ENCODE data around the gene ZNF436. TPM values are rescaled to one million over a fixed set of nuclear protein-coding genes. Genes with fewer than 3 reads are reported as not detected.

The ZNF436 gene
- total and polyA plus RNA-seq, 2 of the 8 experiments (the other 6 are each of a cell fraction or from before 2014, with no cell fraction given), result 0.65 to 1.8 TPM

DNA sequence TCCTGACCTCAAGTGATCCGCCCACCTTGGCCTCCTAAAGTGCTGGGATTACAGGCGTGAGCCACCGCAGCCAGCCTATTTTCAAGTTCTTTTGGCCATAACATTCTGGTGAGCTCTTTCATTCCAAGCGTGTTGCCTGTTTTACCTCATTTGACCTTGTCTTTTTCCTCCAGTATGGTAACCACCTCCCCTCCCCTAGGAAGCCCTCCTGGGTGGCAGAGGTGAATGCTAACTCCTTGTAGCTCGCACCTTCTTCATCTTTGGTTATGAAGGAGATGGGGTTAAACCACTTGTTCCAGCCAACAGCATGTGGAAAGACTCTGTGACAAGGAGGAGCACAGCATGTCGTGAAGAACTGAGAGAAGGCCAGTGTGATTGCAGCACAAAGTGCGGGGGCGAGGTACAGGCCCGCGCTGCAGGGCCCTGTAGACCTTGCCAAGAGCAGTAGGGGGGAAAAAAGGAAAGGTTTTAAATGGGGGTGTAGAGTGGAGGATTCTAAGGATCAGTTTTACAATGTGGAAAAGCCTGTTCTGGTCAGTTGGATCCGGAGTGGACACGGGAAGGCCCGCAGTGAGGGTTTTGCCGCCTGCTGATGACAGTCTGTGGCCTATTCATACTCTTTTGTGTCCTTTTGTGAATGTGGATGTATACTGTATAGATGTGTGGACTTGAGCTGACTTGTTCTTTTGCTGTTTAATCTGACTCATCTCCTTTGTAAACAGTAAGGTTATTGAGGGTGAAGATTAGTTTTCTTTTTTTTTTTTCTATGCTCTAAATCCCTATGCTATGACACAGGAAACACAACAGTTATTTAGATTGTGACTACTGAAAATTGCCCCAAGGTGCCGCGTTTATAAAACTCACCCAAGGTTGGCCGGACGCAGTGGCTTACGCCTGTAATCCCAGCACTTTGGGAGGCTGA lies 7.5 kb upstream of the ZNF436 start (continued):
- TF ChIP-seq, protein P1, sequence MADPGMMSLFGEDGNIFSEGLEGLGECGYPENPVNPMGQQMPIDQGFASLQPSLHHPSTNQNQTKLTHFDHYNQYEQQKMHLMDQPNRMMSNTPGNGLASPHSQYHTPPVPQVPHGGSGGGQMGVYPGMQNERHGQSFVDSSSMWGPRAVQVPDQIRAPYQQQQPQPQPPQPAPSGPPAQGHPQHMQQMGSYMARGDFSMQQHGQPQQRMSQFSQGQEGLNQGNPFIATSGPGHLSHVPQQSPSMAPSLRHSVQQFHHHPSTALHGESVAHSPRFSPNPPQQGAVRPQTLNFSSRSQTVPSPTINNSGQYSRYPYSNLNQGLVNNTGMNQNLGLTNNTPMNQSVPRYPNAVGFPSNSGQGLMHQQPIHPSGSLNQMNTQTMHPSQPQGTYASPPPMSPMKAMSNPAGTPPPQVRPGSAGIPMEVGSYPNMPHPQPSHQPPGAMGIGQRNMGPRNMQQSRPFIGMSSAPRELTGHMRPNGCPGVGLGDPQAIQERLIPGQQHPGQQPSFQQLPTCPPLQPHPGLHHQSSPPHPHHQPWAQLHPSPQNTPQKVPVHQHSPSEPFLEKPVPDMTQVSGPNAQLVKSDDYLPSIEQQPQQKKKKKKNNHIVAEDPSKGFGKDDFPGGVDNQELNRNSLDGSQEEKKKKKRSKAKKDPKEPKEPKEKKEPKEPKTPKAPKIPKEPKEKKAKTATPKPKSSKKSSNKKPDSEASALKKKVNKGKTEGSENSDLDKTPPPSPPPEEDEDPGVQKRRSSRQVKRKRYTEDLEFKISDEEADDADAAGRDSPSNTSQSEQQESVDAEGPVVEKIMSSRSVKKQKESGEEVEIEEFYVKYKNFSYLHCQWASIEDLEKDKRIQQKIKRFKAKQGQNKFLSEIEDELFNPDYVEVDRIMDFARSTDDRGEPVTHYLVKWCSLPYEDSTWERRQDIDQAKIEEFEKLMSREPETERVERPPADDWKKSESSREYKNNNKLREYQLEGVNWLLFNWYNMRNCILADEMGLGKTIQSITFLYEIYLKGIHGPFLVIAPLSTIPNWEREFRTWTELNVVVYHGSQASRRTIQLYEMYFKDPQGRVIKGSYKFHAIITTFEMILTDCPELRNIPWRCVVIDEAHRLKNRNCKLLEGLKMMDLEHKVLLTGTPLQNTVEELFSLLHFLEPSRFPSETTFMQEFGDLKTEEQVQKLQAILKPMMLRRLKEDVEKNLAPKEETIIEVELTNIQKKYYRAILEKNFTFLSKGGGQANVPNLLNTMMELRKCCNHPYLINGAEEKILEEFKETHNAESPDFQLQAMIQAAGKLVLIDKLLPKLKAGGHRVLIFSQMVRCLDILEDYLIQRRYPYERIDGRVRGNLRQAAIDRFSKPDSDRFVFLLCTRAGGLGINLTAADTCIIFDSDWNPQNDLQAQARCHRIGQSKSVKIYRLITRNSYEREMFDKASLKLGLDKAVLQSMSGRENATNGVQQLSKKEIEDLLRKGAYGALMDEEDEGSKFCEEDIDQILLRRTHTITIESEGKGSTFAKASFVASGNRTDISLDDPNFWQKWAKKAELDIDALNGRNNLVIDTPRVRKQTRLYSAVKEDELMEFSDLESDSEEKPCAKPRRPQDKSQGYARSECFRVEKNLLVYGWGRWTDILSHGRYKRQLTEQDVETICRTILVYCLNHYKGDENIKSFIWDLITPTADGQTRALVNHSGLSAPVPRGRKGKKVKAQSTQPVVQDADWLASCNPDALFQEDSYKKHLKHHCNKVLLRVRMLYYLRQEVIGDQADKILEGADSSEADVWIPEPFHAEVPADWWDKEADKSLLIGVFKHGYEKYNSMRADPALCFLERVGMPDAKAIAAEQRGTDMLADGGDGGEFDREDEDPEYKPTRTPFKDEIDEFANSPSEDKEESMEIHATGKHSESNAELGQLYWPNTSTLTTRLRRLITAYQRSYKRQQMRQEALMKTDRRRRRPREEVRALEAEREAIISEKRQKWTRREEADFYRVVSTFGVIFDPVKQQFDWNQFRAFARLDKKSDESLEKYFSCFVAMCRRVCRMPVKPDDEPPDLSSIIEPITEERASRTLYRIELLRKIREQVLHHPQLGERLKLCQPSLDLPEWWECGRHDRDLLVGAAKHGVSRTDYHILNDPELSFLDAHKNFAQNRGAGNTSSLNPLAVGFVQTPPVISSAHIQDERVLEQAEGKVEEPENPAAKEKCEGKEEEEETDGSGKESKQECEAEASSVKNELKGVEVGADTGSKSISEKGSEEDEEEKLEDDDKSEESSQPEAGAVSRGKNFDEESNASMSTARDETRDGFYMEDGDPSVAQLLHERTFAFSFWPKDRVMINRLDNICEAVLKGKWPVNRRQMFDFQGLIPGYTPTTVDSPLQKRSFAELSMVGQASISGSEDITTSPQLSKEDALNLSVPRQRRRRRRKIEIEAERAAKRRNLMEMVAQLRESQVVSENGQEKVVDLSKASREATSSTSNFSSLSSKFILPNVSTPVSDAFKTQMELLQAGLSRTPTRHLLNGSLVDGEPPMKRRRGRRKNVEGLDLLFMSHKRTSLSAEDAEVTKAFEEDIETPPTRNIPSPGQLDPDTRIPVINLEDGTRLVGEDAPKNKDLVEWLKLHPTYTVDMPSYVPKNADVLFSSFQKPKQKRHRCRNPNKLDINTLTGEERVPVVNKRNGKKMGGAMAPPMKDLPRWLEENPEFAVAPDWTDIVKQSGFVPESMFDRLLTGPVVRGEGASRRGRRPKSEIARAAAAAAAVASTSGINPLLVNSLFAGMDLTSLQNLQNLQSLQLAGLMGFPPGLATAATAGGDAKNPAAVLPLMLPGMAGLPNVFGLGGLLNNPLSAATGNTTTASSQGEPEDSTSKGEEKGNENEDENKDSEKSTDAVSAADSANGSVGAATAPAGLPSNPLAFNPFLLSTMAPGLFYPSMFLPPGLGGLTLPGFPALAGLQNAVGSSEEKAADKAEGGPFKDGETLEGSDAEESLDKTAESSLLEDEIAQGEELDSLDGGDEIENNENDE (IDR thresholded peaks at IDR 0.05; ENCODE audit: insufficient replicate concordance, low read length), result no peak
- TF ChIP-seq EGR1 (IDR thresholded peaks at IDR 0.05; ENCODE audit: borderline replicate concordance, low read depth, low read length) (no peak), SP4 (IDR thresholded peaks at IDR 0.05; ENCODE audit: low read length) (no peak), TAF1 (IDR thresholded peaks at IDR 0.05; ENCODE audit: low read depth, low read length) (no peak), SUZ12 (IDR thresholded peaks at IDR 0.05; ENCODE audit: low read length) (no peak), CHD1 (IDR thresholded peaks at IDR 0.05; ENCODE audit: low read depth, low read length) (no peak), BCL11A (IDR thresholded peaks at IDR 0.05; ENCODE audit: low read depth in 2 of 2, low read length in 2 of 2) (no peak), SAP30 (IDR thresholded peaks at IDR 0.05; ENCODE audit: insufficient read depth, insufficient replicate concordance, low read length) (no peak), HDAC2 (IDR thresholded peaks at IDR 0.05; ENCODE audit: borderline replicate concordance in 1 of 2, low read depth in 2 of 2, low read length in 2 of 2) (no peak)
